HG03159 (cell line): ENCODE results near the gene GNAI3.

ENCODE experiments used
- ATAC-seq: cut with Tn5 transposase; IDR thresholded peaks from one replicate; pipeline ENCODE4 v1.9.1; 2021; ENCODE audit warnings: mild to moderate bottlenecking, moderate library complexity; ENCODE audit not compliant: unreplicated experiment

Gene GNAI3

DNA sequence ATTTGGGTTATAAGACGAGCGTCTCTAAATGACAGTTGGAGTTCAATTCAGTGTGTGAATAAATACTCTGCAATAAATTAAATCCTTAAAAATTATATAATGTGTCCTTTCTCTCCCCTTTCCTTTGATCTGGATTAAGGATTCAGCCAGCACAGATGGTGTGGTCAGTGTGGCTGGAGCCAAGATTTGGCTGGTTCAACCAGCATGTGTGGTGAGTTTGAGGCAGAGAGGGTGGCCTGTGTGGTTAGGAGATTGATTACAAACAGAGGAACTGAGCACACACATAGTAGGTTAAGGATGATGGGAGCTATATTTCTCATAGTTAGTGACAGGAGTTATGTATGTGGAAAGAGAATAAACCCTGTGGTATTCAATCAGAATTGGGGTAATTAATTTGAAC lies 24.7 kb upstream of the GNAI3 start:
- ATAC-seq = no peak

DNA sequence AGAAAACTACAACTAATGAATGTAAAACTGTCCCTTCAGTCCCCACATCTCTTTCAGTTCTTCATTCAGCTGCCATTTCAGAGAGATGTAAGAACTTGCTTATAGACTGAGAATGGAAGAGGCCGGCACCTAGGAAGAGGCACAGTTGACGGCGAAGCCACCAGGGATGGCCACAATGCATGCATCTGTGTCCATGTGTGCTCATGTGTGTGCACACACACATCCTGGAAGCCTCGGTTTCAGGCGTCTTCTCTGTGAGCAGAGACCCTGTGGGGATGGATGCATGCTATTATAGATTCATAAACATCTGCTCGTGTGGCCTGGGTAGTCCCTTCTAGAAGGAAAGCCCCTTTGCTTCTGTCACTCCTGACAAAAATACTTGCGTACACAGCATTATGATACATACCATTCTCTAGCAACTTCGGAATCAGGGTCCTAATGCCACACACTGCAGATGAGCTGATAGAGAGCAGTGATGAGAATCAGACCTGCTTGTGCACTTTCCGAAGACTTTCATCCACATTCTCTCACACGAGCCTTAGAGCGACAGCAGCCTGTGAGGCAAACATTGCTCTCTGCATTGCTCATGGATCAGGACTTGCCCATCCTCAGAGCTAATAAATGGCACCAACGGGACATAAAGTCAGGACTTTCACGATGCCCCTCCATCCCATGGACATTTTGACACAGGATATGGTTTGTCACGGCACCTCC lies 21.2 kb upstream of the GNAI3 start:
- ATAC-seq = peak; percentile 53

DNA sequence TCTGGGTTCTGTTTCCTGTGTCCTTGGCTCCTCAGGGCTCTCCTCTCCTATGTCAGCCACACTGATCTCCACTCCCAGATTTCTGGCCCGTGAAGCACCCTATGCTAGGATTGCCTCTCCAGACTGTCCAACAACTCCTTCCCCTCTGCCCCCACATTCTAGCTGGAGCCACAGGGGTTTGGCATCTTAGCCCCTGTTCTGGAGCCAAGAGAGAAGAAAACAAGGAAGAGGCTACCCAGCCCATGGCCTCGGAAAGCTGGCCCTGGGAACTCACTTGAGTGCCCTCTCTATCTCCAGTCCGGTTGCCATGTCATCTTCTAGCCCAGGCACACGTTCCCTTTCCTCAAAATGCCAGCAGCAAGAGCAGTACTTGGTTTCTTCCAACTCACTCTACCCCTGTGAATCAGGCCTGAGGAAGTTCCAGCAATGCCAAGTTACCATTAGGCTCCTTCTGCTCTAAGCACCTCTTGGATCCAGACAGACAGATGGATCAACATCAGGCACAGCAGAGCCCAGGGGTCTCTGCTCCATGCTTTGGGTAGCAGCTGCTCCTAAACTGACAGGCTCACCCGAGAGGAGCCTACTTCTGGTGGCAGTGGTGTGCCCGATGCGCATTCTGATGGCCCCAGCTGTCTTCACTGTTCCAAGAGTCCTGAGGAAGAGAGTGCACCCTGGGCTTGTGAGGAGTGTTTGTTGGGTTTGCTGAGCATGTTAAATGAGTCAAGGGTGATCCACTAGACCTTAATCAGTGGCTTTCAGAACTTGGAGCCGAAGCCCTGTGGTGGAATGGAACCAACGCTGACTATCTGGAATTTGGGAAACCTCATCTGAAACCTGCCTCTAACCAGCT lies 20.3 kb upstream of the GNAI3 start:
- no peak for ATAC-seq

DNA sequence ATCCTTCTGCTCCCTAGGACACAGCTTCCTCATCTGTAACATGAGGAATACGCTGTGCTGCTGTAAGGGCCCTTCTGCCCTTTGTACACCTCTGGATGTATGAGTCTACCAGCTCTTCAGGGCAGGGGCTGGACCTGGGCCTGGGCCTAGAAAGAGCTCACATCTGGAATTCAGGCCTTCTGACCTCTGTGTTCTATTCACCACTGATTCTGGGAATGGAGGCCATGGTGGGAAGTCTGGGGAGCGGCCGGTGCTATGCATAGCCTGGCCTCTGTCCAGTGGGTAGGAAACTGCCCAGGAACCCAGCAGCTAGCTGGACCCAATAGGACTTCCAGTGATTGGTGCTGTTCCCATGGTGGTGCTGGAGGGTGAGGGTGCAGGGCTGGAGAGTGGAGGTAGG lies 19.7 kb upstream of the GNAI3 start:
- ATAC-seq = no peak

DNA sequence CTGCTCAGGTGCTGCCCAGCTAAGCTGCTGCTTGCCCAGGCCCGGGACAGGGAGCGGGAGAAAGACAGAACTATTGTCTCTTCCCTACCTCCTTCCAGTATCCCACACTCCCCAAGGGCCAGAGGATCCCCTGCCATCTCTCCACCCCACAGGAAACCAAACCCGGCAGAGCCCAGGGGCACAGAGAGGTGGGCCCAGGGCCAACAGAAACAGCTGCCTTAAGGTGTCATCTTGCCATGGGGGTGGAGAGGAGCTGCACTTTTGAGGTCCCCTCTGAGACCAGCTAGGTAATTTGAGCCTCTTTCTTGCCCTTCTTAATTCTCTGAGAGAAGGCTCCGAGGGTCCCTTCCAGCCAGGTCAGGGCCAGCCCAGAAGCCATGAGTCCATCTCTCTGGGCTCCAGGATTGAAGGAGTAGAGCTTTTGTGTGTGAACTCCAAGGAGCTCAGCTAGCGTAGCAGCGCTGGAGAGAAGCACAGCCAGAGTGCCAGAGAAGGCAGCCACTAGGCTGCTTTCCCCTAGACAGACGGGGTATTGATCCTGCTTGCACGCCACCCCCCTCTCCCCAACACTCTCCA lies 18.4 kb upstream of the GNAI3 start:
- ATAC-seq = no peak

DNA sequence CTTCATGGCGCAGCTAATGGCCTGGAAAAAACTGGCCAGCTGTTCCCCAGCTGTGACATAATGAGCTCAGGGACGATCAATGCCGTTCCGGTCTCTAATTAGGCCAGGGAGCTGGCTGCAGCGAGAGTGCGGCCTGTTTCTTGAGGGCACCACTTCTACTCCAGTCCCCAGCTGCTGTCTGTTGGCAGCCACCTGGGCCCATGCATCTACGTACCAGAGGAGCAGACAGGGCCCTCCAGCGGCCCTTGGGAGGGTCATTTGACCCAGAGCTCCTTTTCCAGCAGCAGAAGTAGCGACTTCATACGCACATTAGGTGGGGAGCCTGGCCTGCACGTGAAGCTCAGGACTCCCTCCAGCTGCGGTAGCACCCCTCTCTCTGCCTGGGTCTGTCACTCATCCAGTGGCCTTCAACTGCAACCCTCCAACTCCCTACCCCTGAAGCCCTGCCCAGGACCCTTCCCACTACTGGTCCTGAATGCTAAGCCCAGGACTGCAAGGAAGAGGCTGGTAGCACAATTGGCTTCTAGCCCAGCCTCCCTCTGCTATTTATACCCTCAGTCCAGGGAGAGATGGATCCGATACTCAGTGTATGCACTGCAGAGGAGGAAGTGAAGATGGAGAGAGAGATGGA lies 17.8 kb upstream of the GNAI3 start:
- no peak for ATAC-seq

DNA sequence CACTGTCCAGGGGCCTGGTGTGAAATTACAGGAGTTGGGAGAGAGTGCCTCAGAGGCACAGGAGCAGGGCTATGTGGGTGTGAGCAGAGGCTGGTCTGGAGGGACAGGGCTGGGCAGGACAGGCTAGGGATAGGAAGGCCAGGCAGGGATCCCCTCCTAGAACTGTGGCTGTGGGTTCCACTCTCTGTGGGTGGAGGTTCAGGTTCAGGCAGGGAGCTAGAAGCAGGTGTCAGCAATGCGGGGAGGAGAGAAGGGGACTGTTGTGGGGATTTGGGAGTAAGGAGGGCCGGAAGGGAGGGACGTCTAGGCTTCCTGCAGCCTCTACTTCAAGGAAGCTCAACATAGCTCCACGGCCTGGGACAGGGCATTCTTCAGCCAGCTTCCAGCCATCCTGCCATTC lies 17.0 kb upstream of the GNAI3 start:
- no peak for ATAC-seq

DNA sequence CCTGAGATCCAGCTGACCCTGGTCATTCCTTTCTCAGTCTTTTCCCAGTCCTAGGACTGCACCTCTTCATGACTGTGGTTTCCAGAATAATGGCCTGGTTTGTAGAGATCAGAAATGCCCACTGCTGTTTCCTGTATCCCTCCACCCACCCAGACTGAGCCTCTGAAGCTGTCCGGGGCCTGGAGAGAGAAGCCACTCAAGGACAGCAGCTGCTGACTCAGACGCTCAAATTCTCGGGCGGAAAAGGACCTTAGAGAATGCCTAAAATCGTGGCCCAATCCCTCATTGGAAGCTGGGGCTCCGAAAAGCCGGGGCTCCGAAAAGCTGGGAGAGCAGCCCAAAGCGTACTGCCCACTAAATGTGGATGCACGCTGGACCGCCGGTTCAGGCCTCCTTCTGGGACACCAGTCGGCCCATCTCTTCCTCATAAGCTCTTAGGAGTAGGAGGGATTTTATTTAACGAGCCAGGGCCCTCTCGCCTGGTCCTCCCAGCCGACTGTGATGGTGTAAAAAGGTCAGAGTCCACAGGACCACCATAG lies 16.5 kb upstream of the GNAI3 start:
- no peak for ATAC-seq

DNA sequence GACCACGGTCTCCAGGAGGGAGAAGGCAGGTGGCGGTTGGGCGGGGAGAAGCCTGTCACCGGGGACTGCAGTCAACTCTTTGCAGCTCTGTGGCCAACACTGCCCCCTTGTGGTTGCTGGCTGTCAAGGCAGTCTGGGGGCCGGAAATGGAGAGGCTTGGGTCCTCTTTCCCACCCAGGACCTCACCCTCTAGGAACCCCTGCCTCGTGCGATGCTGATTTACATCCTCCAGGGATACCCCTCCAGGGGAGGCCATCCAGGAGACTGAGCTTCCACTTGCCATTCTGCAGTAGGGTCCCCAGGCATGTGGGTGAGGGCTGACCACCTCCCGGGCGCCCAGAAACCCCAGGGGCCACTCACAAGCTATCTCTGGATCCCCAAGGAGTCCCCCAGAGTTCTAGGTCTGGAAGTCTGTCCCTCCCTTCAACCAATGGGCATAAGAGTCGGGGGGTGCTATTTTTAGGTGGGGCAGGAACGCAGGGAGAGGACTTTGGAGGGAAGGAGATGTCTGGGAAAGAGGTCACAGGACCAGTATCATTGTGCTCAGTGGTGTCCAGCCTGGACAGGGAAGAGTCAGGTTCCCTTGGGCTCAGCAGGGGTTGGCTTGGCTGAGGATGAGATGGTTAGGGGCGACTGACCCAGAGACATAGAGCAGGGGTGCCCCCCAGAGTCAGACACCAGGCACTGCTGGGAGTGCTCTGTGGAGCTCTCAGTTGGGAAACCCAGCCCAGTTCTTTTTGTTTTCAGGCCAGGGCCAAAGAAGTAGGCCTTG lies 15.9 kb upstream of the GNAI3 start:
- ATAC-seq = peak; percentile 56

DNA sequence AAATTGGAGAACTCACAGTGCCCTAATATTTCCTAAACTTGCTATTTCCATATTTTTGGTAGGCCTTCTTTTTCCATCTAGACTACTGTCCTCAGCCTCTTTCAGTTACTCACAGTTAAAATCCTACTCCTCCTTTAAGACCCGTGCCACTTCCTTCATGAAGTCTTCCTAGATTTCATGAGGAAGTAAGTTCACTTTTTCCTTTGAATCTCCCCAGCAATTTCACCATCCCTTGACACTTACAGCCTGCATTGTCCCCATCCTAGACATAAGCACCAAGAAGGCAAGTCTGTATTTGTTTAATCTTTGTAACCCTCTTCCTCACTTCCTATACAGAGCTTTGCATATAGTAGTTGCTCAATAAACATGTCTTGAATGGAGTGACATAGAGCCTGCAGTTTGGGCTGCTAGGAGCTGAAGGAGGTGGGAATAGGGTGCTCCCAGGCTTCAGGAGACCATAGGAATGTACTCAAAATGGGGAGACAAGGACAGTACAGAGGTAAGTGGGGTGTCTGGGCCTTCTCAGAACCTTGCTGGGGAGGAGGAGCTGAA lies 14.0 kb upstream of the GNAI3 start:
- ATAC-seq = no peak

DNA sequence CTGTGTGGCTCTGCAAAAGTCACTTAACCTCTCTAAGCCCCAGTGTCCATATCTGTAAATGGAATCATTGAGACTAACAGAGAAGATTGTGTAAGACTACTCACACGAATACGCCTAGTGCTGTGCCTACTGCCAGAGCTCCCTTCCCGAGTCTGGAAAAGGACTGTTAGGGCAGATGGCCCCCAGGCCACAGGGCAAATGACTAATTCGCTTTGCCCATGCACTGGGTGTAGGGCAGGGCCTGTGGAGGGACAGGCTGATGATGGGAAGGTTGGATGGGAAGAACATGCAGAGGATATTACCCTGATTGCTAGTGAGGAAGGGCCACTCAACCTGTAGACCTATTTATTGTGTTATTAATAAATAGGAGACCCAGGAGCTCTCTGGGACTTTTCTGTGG lies 12.9 kb upstream of the GNAI3 start:
- ATAC-seq = no peak

DNA sequence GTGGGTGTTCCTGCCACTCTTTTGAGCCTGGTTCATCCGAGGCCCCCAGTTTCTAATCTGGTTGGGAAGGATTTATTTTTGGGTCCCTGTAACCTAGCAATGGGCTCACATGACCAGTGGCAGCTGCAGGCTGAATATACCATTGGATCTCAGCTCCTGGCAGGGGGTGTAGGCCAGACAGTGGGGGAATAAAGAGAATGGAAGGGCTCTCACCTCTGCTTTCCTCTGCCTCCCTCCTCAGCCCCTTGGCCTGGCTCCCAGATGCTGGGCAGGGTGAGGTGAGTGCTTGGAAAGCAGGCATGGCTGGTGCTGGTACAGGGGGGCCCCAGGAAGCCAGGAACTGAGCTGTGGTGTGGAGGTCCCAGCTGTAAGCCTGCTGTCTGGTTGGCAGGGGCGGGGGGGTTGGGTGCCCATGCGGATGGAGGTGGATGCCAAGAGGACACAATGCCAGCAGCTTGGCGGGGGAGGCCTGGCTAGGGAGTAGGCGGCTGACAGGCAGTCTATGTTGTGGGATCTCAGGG lies 12.4 kb upstream of the GNAI3 start:
- no peak for ATAC-seq

DNA sequence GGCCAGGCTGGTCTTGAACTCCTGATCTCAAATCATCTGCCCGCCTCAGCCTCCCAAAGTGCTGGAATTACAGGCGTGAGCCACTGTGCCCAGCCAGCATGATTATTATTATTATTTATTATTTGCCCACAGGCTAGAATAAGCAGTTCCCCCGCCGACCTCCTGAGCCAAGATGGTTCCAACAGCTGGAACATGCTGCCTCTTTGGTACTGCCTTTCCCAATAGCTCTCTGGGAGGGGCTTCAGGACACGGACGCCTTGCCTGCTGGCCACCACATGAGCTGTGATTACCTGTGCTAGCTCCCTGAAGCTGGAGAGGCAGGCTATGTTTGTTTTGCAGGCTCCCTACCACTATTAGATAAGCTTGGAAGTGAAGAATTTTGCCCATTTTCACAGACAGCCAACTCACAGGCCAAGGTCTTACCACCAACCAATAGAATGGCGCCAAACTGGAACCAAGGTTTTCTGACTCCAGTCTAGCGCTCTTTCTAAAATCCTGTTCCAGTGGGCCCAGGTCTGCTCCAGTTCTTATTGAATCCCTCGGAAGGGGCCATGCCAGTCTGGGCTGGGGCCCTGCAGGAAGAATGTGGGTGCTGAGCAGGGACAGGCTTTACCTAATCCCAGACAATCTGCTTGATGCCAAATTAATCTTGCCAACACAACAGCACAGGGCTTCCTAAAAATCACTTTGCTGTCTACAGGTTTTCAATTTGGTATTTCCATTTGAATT lies 10.8 kb upstream of the GNAI3 start:
- ATAC-seq = no peak

DNA sequence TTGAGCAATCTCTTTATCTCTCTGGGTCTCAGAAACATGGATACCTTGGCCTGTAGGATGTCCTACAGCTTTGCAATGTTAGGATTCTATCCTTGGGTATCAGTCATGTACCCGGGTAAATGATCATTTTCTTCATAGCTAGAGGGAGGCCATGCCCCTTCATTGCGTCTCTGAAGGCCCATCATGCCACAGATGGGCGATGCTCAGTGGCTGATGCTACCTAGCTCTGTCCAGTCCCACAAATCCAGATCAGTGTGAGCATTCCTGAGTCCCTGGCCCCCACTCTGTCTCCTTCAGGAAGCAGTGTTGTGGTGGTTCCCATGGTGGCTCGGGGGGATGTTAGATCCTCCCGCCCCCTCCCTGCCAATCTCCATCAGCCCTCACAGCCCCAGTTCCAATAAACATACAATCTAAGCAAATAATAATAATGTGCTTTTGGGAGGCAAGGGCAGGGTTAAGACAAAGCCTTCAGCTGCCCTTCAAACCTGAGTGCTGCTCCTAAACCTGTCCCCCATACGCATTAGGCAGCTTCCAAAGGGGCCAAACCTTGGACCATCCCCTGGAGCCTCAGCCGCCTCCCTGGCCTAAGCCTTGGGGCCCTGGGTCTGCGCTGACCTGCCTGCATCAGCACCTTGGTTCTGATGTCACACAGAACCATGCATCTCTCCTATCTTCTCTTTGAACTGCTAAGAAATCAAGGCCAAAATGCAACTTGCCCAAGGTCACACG lies 9.4 kb upstream of the GNAI3 start:
- no peak for ATAC-seq

DNA sequence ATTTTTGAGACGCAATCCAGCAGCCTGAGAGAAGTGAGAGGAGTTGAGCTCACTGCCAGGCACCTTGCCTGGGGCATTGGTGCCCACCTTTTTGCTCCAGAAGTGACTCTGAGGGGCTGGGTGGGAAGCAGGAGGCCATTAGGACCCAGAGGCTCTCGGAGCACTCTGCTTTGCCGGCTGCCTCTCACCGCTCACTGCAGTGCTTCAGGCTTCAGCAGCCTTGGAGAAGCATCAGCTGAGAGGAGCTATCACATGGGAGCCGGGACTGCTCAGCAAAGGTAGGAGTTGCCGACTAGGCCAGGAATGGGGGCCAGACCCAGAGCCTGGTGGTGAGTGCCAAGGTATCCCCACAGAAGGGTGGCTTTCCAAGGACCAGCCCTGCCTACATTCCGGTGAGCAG lies 8.7 kb upstream of the GNAI3 start, which contains the start of gene GPR61:
TSS of gene GPR61 (plus strand) at position 197 of the 400 bp plus-strand sequence. CDS start 3,151 bp downstream, outside the sequence.
- ATAC-seq = no peak

DNA sequence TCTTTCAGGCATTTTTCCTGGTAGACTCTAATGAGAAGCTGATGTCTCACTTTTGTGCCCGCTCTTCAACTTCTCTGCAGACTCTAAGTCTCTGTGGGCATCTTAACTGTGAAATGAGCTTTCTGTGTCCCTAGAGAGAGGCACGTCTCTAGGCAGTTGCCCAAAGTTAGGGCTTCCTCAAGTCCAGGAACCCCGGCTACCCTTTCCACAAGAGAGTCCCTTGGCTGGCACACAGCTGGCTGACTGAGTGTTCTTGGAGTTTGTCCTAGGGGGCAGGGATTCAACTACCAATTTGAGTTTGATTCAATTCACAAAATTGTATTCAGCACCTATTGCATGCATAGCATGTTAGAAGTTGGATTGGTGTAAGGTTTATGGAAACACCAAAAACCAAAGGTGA lies 7.3 kb upstream of the GNAI3 start:
- no peak for ATAC-seq

DNA sequence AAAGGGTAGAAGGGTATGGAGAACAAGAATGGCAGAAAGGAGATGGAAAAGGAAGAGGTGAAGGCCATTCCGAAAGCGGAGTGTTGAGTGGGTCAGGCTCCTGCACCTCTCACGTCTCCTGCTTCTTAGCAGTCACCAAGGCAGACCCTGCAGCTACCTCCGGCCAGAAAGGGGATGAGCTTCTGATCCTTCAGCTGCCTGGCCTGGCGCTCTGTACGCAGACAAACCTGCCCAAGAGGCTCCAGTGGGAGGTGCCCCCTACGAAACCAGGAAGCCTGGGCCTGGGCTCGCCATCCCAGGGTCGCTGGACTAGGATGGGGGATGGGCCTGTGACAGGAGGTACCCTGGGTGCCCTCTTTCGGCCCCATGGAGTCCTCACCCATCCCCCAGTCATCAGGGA lies 5.8 kb upstream of the GNAI3 start:
- no peak for ATAC-seq

DNA sequence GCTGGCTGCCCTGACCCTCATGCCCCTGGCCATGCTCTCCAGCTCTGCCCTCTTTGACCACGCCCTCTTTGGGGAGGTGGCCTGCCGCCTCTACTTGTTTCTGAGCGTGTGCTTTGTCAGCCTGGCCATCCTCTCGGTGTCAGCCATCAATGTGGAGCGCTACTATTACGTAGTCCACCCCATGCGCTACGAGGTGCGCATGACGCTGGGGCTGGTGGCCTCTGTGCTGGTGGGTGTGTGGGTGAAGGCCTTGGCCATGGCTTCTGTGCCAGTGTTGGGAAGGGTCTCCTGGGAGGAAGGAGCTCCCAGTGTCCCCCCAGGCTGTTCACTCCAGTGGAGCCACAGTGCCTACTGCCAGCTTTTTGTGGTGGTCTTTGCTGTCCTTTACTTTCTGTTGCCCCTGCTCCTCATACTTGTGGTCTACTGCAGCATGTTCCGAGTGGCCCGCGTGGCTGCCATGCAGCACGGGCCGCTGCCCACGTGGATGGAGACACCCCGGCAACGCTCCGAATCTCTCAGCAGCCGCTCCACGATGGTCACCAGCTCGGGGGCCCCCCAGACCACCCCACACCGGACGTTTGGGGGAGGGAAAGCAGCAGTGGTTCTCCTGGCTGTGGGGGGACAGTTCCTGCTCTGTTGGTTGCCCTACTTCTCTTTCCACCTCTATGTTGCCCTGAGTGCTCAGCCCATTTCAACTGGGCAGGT lies 5.0 kb upstream of the GNAI3 start:
- no peak for ATAC-seq
